ENCODE data around the gene YARS1. TPM values are rescaled to one million over a fixed set of nuclear protein-coding genes. Genes with fewer than 3 reads are reported as not detected.

Gene YARS1
- total and polyA plus RNA-seq, 2 donors (not counting 1 experiment from before 2014, with no cell fraction given), result 94.4 to 295 TPM

DNA sequence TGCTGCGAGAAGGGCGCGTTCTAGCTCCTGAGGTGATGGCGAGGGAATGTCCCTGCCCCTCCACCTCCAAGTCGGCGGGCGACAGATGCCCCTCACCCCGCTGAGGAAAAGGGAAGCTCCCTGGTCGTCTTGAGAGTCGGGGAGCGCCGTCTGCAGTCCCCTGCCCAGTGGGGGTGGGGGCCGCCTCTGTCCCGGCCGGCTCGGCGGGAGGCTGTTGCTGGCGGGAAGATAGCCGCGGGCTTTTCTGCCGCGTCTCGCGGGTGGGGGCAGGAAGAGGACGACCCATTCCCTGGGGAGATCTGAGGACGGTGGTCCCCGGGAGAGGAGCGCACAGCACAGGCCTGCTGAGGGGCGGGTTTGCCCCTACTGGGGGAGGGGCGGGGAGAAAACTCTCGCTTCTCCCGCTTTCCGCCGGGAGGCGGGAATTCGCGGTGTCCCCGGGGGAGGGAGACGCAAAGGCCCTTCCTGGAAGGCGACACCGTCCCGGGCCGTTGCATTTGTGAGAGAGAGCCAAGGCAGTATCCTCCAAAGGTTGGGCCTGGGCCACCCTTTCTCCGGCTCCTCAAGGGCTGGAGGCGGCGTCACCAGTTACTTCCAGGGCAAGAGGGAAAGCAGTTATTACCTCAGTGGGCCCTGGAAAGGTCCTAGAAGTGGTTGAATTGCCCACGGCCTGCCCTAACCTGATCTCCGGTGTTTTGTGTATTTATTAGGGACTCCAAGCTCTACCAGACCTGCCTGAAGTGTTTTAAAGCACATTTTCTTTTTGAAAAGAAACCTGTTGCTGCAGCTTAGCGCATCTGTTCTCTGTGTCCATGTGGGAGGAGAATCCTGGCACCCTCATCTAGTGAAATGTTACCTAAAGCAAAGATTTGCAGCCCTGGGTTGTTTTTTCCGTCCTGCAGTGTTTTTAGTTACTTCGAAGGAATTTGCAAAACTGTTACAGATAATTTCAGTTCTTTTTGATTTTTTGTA is 943 bp upstream of the YARS1 start:
- H3K36me3 ChIP-seq (ENCODE audit: control insufficient read depth, insufficient read depth, low read length), result no peaks in the 10 kb centered on the region
- H3K4me1 ChIP-seq (ENCODE audit: control insufficient read depth, extremely low read depth, insufficient read depth, low read length), result peaks cover 5% of the 10 kb centered on the region
- H2AFZ ChIP-seq (ENCODE audit: low read length), result peak overlapping the region; percentile 77
- peak; percentile 40 to 57 for DNase-seq (ENCODE audit: low read depth in 2 of 2)
- H3K27ac ChIP-seq (ENCODE audit: insufficient read depth, low read length), result peak overlapping the region; percentile 85
- no peaks in the 10 kb centered on the region for H3K9me3 ChIP-seq (ENCODE audit: control insufficient read depth, insufficient read depth, low read depth, low read length)
- H3K27me3 ChIP-seq (ENCODE audit: control insufficient read depth, insufficient read depth, low read length), result no peaks in the 10 kb centered on the region
- no peaks in the 10 kb centered on the region for H4K20me1 ChIP-seq (ENCODE audit: control insufficient read depth, extremely low read depth, insufficient read depth, low read length)
- H3K4me2 ChIP-seq (ENCODE audit: extremely low read depth, insufficient read depth, low read length), result peak overlapping the region; percentile 98
- peaks cover 72% of the 10 kb centered on the region for H3K79me2 ChIP-seq (ENCODE audit: control insufficient read depth, insufficient read depth, low read length)
- peak overlapping the region; percentile 78 for H3K9ac ChIP-seq (ENCODE audit: insufficient read depth, low read length)
- TF ChIP-seq EZH2 (IDR thresholded peaks at IDR 0.05; ENCODE audit: low read length, missing control alignments), result no peak
- TF ChIP-seq, protein P1, sequence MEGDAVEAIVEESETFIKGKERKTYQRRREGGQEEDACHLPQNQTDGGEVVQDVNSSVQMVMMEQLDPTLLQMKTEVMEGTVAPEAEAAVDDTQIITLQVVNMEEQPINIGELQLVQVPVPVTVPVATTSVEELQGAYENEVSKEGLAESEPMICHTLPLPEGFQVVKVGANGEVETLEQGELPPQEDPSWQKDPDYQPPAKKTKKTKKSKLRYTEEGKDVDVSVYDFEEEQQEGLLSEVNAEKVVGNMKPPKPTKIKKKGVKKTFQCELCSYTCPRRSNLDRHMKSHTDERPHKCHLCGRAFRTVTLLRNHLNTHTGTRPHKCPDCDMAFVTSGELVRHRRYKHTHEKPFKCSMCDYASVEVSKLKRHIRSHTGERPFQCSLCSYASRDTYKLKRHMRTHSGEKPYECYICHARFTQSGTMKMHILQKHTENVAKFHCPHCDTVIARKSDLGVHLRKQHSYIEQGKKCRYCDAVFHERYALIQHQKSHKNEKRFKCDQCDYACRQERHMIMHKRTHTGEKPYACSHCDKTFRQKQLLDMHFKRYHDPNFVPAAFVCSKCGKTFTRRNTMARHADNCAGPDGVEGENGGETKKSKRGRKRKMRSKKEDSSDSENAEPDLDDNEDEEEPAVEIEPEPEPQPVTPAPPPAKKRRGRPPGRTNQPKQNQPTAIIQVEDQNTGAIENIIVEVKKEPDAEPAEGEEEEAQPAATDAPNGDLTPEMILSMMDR (conservative IDR thresholded peaks at IDR 0.05 in 1 of 2, IDR thresholded peaks at IDR 0.05 in 1 of 2; ENCODE audit: low read depth in 1 of 2, low read length in 2 of 2), result no peak
- peak overlapping the region; percentile 65 to 98 (median 68) for H3K4me3 ChIP-seq (replicated peaks in 1 of 4; ENCODE audit: control extremely low read depth in 1 of 4, insufficient read depth in 1 of 4, low read depth in 3 of 4, low read length in 4 of 4)

DNA sequence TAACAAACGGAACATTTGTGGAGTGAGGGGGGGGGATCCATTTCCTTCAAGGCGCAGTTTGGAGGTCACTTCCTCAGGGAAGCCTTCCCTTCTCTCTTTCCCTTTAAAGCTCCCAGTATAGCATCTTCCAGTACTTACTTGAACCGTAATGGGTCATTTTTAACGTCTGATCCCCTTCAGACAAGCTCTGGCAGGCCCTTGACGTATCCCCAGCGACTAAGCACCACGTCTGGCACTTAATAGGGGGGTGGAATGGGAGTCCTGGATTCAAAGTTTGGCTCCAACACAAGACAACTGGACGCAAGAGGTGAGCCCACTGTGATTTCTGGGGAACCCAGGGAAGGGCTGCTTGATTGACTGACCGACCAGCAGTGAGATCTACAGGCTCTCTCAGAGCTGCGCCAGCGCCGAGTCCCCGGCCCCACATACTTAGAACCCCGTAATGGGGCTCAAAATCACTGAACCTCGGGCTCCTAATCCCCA is 441 bp downstream of the YARS1 start:
- Histone ChIP-seq H3K4me1 (ENCODE audit: control insufficient read depth, extremely low read depth, insufficient read depth, low read length) (peaks cover 5% of the 10 kb centered on the region), H3K27me3 (ENCODE audit: control insufficient read depth, insufficient read depth, low read length) (no peaks in the 10 kb centered on the region), H3K9me3 (ENCODE audit: control insufficient read depth, insufficient read depth, low read depth, low read length) (no peaks in the 10 kb centered on the region), H4K20me1 (ENCODE audit: control insufficient read depth, extremely low read depth, insufficient read depth, low read length) (no peaks in the 10 kb centered on the region), H3K4me3 (replicated peaks in 1 of 4; ENCODE audit: control extremely low read depth in 1 of 4, insufficient read depth in 1 of 4, low read depth in 3 of 4, low read length in 4 of 4) (peak overlapping the region; percentile 65 to 100 (median 90)), H3K27ac (ENCODE audit: insufficient read depth, low read length) (peak overlapping the region; percentile 90), H2AFZ (ENCODE audit: low read length) (no peak overlapping the region), H3K4me2 (ENCODE audit: extremely low read depth, insufficient read depth, low read length) (peak overlapping the region; percentile 89), H3K9ac (ENCODE audit: insufficient read depth, low read length) (peak overlapping the region; percentile 78), H3K36me3 (ENCODE audit: control insufficient read depth, insufficient read depth, low read length) (no peaks in the 10 kb centered on the region), H3K79me2 (ENCODE audit: control insufficient read depth, insufficient read depth, low read length) (peaks cover 84% of the 10 kb centered on the region)
- TF ChIP-seq, protein P1 (conservative IDR thresholded peaks at IDR 0.05 in 1 of 2, IDR thresholded peaks at IDR 0.05 in 1 of 2; ENCODE audit: low read depth in 1 of 2, low read length in 2 of 2), result no peak
- TF ChIP-seq EZH2 (IDR thresholded peaks at IDR 0.05; ENCODE audit: low read length, missing control alignments), result no peak
- DNase-seq (ENCODE audit: low read depth in 2 of 2), result peak; percentile 44

DNA sequence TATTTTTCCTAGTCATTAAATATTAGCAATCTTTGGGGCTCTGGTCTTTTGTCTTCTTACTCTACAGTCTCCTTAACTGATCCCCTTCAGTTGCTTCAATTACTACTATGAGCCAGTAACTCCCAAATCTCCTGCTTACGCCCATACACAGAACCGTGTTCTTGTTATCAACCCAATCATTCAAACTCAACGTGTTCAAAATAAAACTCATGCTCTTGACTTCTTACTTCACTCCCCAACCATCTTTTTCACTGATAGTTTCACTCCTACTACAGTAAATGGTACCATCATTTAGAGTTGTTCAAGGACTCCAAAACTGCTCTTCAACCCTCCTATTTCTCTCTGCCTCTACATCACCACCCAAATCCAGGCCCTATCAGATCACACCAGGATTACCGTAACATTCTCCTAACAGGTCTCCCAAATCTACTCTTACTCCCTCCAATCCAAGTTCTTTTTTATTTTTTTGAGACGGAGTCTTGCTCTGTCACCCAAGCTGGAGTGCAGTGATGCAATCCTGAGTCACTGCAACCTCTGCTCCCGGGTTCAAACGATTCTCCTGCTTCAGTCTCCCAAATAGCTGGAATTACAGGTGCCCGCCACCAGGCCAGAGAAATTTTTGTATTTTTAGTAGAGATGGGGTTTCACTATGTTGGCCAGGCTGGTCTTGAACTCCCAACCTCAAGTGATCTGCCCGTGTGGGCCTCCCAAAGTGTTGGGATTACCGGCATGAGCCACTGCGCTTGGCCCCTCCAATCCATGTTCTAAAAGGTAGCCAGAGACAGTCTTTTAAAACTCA is 3.0 kb downstream of the YARS1 start:
- Histone ChIP-seq H3K27ac (ENCODE audit: insufficient read depth, low read length) (no peak overlapping the region), H3K4me2 (ENCODE audit: extremely low read depth, insufficient read depth, low read length) (no peak overlapping the region), H2AFZ (ENCODE audit: low read length) (no peak overlapping the region), H4K20me1 (ENCODE audit: control insufficient read depth, extremely low read depth, insufficient read depth, low read length) (no peaks in the 10 kb centered on the region), H3K36me3 (ENCODE audit: control insufficient read depth, insufficient read depth, low read length) (peaks cover 6% of the 10 kb centered on the region), H3K9me3 (ENCODE audit: control insufficient read depth, insufficient read depth, low read depth, low read length) (no peaks in the 10 kb centered on the region), H3K4me1 (ENCODE audit: control insufficient read depth, extremely low read depth, insufficient read depth, low read length) (peaks cover 5% of the 10 kb centered on the region), H3K4me3 (replicated peaks in 1 of 4; ENCODE audit: control extremely low read depth in 1 of 4, insufficient read depth in 1 of 4, low read depth in 3 of 4, low read length in 4 of 4) (peak overlapping the region in 1 of 4 experiments; percentile 18), H3K27me3 (ENCODE audit: control insufficient read depth, insufficient read depth, low read length) (no peaks in the 10 kb centered on the region), H3K79me2 (ENCODE audit: control insufficient read depth, insufficient read depth, low read length) (peaks cover 73% of the 10 kb centered on the region), H3K9ac (ENCODE audit: insufficient read depth, low read length) (no peak overlapping the region)
- TF ChIP-seq, protein P1 (conservative IDR thresholded peaks at IDR 0.05 in 1 of 2, IDR thresholded peaks at IDR 0.05 in 1 of 2; ENCODE audit: low read depth in 1 of 2, low read length in 2 of 2), result no peak
- DNase-seq (ENCODE audit: low read depth in 2 of 2), result peak; percentile 62 to 63

All from fibroblast of lung (primary cell).